ENCODE measurements around the gene CASKIN2. TPM values are rescaled to one million over a fixed set of nuclear protein-coding genes. Genes with fewer than 3 reads are reported as not detected.
"Not testable (repeated sequence)": the region's sequence is repeated elsewhere in the genome, so short reads cannot be mapped to it uniquely, and the experiment has no call there.

CASKIN2 gene
- total RNA-seq, 1 donor from 2014 or later: 1.6 TPM

DNA sequence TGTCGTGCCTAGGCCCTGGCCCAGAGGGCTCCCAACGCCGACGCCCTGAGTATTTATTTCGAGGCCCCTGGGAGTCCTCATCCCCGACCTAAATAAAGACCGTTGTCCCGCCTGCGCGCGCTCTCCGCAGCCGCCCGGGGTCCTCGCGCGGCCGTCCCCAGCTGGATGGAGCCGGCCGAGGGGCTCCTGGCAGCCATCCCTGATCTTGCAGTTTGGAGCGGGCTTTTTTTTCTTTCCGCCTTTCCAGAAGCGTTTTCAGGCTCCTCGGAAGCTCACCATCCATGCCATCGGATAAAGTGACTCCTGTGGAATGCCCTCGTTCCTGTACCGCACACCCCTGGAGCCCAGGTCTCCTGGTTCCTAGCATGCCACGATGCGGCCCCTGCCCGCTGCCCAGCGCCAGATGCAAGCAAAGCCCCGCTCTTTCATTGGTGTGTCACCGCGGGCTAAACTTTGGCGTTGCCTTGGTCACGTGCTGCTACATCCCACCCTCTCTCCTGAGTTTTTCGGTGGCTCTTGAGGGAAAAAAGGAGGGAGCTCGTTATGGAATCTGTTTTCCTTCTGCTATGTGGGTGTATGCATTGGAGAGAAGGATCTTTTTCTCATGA is 58.2 kb downstream of the CASKIN2 start:
- no peaks in the 10 kb centered on the region for H3K27me3 Mint-ChIP-seq
- H3K9me3 Mint-ChIP-seq: no peaks in the 10 kb centered on the region
- H3K27ac Mint-ChIP-seq: peak overlapping the region; percentile 91
- peak; percentile 74 for DNase-seq
- intact Hi-C loops (cut with micrococcal nuclease): loop anchor here (2.0 kb wide), 1 partner anchor 60 kb away; the partner anchor contains the start of gene TSEN54
- peak overlapping the region; percentile 93 for H3K4me3 Mint-ChIP-seq
- peaks cover 6% of the 10 kb centered on the region for H3K36me3 Mint-ChIP-seq (ENCODE audit: low read depth)
- H3K4me1 Mint-ChIP-seq: peaks cover 30% of the 10 kb centered on the region

DNA sequence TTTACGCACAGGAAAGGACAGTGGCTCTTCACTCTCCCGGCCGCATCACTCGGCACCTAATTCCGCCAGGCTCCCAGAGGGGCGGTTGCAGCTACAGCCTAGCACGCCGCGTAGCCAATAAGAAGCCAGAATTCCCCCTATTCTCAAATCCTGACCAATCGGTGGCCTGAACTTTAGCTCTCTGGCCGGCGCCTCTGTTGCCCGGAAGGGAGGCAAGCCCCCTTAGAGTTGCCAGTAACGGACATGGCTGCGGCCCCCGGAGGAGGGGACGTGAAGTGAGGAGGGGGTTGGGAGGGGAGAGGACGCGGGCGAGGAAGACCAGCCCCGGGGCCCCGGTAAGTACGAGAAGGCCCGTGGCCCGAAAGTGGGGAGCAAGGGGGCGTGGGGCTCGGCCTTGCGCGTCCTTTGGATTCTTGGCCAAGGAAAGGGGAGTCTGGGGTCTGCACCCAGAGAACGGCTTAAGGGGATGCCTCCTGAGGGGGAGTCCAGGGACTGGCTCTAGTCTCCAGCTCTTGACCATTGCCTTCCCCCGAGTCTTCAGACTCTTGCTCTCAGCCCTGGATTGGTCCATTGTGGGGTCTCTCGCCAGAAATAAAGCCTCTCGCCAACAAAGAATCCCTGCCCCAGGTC is 58.8 kb downstream of the CASKIN2 start, which contains the start of gene TMEM94:
TMEM94 (plus strand) TSS at position 219 of the 630 bp plus-strand sequence. CDS start 15,271 bp downstream, outside the sequence.
- peak; percentile 97 for DNase-seq
- Mint-ChIP-seq H3K27ac (peak within 1 kb of the TSS; percentile 91), H3K27me3 (no peaks in the 10 kb centered on the region), H3K4me3 (peak within 1 kb of the TSS; percentile 93), H3K36me3 (ENCODE audit: low read depth) (peaks cover 6% of the 10 kb centered on the region), H3K4me1 (peaks cover 30% of the 10 kb centered on the region), H3K9me3 (no peaks in the 10 kb centered on the region)
- intact Hi-C loops (cut with micrococcal nuclease): loop anchor here (1.0 to 2.0 kb wide), 2 partner anchors 60 to 211 kb away; partner anchors contain the start of genes RECQL5, SAP30BP and TSEN54

DNA sequence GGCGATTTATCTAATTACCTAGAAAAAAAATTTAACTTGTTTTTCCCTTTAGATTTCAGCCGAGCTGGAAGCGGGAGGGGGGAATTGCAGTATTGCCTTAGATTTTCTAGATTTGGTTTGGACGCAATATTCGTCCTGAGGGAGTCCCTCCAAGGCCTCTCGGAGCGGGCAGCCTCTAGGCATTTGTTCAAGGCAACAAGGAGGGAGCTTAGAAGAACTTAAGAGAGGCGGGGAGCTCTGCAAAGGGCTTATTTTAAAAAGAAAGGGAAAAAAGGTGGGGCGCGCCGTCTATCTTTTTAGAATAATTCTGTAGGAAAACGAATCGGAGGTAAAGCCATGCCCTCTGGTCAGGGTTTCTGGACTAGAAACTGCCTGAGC is 59.3 kb downstream of the CASKIN2 start:
- no peak for DNase-seq
- intact Hi-C loops (cut with micrococcal nuclease): loop anchor here (1.0 to 2.0 kb wide), 2 partner anchors 61 to 211 kb away; partner anchors contain the start of genes RECQL5, SAP30BP and TSEN54
- H3K36me3 Mint-ChIP-seq (ENCODE audit: low read depth): peaks cover 6% of the 10 kb centered on the region
- H3K4me1 Mint-ChIP-seq: peaks cover 30% of the 10 kb centered on the region
- no peaks in the 10 kb centered on the region for H3K9me3 Mint-ChIP-seq
- H3K4me3 Mint-ChIP-seq: peak overlapping the region; percentile 93
- H3K27me3 Mint-ChIP-seq: no peaks in the 10 kb centered on the region
- H3K27ac Mint-ChIP-seq: peak overlapping the region; percentile 91

DNA sequence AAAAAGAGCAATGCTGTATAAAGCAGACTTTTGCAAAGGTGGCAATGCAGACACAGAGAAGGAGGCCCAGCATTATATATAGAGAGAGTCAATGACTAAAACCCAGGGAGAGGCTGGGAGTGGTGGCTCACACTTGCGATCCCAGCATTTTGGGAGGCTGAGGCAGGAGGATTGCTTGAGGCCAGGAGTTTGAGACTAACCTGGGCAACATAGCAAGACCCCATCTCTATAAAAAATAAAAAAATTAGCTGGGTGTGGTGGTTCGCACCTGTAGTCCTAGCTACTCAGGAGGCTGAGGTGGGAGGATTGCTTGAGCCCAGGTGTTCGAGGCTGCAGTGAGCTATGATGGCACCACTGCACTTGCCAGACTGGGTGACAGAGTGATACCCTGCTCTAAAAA is 60.7 kb downstream of the CASKIN2 start:
- H3K4me3 Mint-ChIP-seq; H3K9me3 Mint-ChIP-seq; intact Hi-C loops (cut with micrococcal nuclease): not testable (repeated sequence)

DNA sequence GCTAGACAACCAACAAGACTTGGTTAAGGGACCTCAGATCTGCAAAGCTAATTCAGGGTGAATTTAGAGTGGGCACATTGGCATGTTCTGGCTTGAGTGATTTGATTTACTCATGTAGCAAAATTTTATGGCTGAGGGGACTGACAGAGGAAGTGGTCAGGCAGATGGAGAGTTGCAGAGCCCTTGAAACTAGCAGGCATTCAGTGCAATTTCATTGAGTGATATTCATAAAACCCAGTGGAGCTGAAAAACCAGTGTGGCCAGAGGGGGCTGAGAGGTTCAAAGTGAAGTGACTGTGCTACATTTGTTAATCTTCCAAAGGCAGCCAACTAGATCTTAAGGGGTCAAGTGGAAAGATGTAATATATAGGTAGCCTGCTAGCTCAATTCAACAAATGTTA is 61.1 kb downstream of the CASKIN2 start:
- Mint-ChIP-seq H3K27me3 (peaks cover 2% of the 10 kb centered on the region), H3K36me3 (ENCODE audit: low read depth) (peaks cover 6% of the 10 kb centered on the region), H3K4me3 (no peak overlapping the region), H3K27ac (no peak overlapping the region), H3K4me1 (peaks cover 24% of the 10 kb centered on the region), H3K9me3 (no peaks in the 10 kb centered on the region)
- intact Hi-C loops (cut with micrococcal nuclease): no loop called here
- DNase-seq: no peak

More for the DNA sequence above, 60.7 kb downstream of the CASKIN2 start:
- H3K4me1 Mint-ChIP-seq: peaks cover 24% of the 10 kb centered on the region
- H3K36me3 Mint-ChIP-seq (ENCODE audit: low read depth); H3K27me3 Mint-ChIP-seq; H3K27ac Mint-ChIP-seq; DNase-seq: not testable (repeated sequence)

DNA sequence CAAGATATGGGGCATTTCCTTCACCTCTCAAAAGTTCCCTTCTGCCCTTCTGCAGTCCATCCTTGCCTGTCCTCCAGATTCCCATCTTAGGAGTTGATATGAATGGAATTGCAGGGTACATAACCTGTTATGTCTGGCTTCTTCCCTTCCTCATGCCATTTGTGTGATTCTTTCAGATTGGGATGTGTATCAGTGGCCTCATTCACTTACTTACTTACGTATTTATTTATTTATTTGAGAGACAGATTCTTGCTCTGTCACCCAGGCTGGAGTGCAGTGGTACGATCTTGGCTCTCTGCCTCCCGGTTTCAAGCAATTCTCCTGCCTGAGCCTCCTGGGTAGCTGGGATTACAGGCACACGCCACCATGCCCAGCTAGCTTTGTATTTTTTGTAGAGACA is 65.1 kb downstream of the CASKIN2 start:
- no peak for DNase-seq
- Mint-ChIP-seq H3K36me3 (ENCODE audit: low read depth) (no peaks in the 10 kb centered on the region), H3K27me3 (peaks cover 2% of the 10 kb centered on the region), H3K9me3 (no peaks in the 10 kb centered on the region), H3K4me1 (peaks cover 6% of the 10 kb centered on the region), H3K4me3 (no peak overlapping the region), H3K27ac (no peak overlapping the region)
- intact Hi-C loops (cut with micrococcal nuclease): no loop called here

Other genes with a start within 250 kb of the CASKIN2 start
- 45.9 and 48.7 TPM in 2 replicates for gene MIF4GD, start 244.3 kb downstream of the CASKIN2 start, total RNA-seq
- gene SLC25A19, start 226.1 kb downstream of the CASKIN2 start, total RNA-seq: 131 and 132 TPM in 2 replicates
- gene GRB2, start 109.9 kb downstream of the CASKIN2 start, total RNA-seq: 172 and 182 TPM in 2 replicates
- 68.9 and 69.5 TPM in 2 replicates for gene TMEM94, start 58.9 kb downstream of the CASKIN2 start, total RNA-seq
- 61.7 and 66.4 TPM in 2 replicates for gene TSEN54, start 991 bp upstream of the CASKIN2 start, total RNA-seq
- 6.5 and 9.0 TPM in 2 replicates for gene LLGL2, start 10.2 kb upstream of the CASKIN2 start, total RNA-seq
- 24.3 and 25.4 TPM in 2 replicates for gene MYO15B, start 72.3 kb upstream of the CASKIN2 start, total RNA-seq
- 0.14 and 0.38 TPM in 2 replicates for gene SMIM5, start 117.9 kb upstream of the CASKIN2 start, total RNA-seq
- gene RECQL5, start 151.6 kb upstream of the CASKIN2 start, total RNA-seq: 34.2 and 34.4 TPM in 2 replicates
- 109 and 115 TPM in 2 replicates for gene SAP30BP, start 151.8 kb upstream of the CASKIN2 start, total RNA-seq
- 0.71 and 1.8 TPM in 2 replicates for gene ITGB4, start 205.9 kb upstream of the CASKIN2 start, total RNA-seq
- gene GALK1, start 249.7 kb upstream of the CASKIN2 start, total RNA-seq: 53.3 and 54.7 TPM in 2 replicates